SH-SY5Y (cell line): ENCODE results near the gene ANKRD11.

Source experiments
- GATA2 ChIP-seq: IDR thresholded peaks from 2 replicates; pipeline ENCODE4 v1.6.1; 2011; ENCODE audit warnings: mild to moderate bottlenecking, low read depth, low read length
- GATA3 ChIP-seq: IDR thresholded peaks from 2 replicates; pipeline ENCODE4 v1.6.1; 2011; ENCODE audit warnings: low read depth, mild to moderate bottlenecking, low read length, moderate library complexity

GRCh38 chr16:89317729-89318429, 172.5 kb downstream of the ANKRD11 start:
- TF ChIP-seq GATA2: no peak
- no peak for TF ChIP-seq GATA3
